NCI-H2227 (cell line): Measurements from ENCODE around the gene KCNQ5.

ENCODE experiments used
- DNase-seq: peaks from one replicate; lab custom pipeline; 2025; ENCODE audit not compliant: unreplicated experiment; lab: John Stamatoyannopoulos, UW

KCNQ5 gene

DNA sequence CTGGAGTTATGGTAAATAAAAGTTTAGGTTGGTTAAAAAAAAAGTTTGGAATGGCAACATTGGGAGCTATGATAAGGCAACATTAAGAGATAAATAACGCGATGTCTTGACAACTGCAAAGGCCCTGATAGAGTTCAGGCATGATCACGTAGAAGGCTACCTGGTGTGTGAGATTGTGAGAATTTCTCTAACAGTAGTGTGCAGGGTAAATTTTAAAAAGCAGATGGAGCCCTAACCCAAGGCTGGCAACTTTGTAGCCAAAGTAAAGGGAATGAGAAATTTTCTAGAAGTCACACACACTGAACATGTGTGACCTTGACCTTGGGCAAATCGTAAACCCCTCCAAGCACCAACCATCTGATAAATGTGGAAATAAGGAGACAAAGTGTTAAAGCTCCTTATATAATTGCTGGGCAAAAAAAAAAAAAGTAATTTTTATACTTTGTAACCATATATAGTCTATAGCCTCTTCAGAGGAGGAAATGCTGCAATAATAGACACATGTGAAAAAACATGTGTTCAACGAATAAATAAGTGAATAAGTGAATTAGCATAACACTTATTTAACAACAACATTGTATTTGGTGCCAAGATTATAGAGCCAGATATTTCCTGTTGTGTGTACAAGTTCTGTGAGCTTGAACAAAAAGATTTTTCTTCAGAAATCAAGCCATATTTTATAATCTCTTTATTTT is 18.2 kb downstream of the KCNQ5 start:
- DNase-seq = no peak

DNA sequence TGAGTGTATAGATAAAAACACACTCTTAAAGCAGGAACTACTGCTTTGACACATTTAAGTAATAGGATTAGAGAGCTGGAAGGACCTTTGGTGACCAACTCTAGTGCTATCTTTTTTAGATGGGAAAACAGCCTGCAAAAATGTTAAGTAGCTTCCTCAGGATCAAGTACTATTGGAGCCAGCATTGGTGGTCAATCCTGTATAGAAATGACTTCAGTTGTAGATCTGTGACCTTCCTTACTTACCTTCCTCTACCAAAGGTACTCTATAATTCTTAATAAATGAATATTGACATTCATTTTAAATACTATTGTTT is 18.7 kb downstream of the KCNQ5 start:
- no peak for DNase-seq

DNA sequence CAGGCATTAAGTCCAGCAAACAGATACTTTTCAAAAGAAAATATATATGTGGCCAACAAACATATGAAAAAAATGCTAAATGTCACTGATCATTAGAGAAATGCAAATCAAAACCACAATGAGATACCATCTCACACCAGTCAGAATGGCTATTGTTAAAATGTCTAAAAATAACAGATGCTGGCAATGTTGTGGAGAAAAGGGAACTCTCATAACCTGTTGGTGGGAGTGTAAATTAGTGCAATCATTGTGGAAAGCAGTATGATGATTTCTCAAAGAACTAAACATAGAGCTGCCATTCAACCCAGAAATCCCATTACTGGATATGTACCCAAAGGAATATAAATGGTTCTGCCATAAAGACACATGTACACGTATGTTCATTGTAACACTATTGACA is 20.6 kb downstream of the KCNQ5 start:
- no peak for DNase-seq

- DNase-seq = no peak
Measured at GRCh38 chr6:72643214-72643613, 21.4 kb downstream of the KCNQ5 start.

GRCh38 chr6:72646604-72647485 is 25.0 kb downstream of the KCNQ5 start:
- no peak for DNase-seq

GRCh38 chr6:72647489-72647888 is 25.6 kb downstream of the KCNQ5 start:
- no peak for DNase-seq

GRCh38 chr6:72649032-72649984 is 27.4 kb downstream of the KCNQ5 start:
- no peak for DNase-seq

DNA sequence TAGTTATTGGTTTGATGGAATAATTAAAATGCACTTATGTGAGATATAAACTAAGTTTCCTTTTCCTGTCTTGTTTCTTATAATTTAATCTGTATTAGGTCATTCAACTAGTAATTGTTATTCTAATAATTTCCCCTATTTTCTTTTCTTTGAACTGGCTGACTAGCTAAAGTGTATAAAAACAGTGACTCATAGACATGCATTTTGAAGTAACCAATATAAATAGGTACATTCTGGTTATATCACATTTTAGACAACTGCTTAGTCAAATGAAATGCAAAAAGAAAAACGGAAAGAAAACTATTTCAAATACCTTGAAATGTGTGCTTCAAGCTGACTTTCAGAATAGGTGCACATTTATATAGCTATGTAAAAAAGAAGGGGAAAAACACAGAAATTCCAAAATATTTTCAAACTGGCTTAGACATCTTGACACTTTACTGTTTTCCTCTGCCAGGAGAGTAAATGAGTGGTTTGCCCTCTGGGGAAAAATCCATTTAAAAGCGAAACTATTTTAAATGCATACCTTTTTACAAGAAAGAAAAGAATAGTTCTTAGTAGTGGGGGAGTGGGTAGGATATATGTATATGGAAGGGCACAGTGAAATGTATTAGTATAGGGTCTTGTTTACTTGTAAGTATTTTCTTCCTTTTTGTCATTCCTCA is 28.3 kb downstream of the KCNQ5 start:
- no peak for DNase-seq

DNA sequence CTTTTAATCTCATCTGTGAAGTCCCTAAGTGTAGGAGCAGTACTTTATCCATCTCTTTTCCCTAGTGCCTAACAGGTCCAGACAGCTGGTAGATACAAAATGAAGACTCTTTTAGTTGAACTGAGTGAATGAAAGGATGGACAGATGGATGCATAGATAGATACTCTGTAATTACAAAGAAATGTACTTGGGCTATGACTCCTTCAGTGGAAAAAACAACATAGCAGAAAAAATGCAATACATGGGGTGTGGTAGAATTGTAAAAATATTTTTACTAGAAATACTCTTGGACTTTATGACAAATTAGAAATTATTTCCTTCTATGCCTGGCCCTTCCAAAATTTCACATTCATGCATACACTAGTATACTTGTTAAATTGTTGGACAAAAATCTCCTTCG is 29.3 kb downstream of the KCNQ5 start:
- DNase-seq = no peak

DNA sequence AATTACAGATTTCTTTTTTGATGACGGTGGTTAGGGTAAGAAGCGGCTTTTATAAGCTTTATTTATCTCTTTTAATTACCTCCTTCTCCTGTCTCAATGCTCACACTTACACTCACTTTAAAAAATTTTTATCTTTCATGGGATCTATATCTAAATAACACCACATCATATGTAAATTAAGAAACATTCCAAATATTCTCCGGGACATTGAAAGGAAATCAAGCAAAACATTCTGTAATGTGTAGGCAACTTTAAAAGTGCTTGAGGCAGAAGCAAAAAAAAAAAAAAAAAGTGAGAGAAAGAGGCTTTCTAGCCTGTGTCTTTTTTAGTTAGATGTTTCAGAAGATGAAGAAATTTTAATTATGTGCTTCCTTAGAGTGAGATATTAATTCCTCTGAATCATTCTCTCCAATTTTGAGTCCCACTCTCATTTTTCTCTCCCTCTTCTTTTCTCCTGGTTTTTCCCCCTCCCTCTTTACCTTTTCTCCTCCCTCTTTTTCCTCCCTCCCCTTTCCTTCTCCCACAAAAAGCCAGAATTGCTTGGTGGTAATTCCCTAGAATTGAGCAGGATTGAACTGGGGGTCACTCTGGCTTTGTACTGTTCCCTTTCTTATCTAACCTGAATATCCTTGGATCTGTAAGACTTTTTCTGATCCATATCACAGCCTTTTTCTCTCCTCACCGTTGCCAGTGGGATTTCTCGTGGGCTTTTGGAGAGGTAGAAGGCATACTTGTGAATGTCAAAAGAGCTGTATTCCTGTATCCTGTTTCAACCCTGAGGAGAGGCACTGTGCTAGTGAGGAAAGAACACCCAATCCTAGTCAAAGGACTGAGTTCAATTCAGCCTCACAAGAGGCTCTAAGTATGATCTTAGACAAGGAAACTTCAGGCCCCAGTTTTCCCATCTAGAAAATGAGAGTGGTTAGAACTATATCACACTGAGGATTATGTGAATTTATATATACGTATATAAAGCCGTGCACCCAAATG is 30.4 kb downstream of the KCNQ5 start:
- DNase-seq = no peak

DNA sequence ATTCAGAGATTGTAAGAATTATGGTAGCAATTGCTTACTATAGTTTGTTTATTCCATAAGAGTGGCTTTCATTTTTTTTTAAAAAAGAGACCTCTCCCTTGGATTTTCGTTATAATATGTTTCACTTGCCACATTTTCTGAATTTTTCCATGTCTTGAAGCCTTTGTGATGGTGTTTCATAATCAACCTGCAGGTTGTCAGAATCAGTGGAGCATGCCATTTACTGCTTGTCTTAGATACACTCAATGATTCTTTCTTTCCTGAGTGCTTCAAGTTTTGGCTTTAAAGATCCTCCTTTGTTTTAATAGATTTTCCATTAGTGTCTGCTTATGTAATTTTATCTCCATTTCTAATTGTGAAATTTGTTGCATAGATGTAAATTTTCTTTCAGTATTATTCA is 31.2 kb downstream of the KCNQ5 start:
- DNase-seq = no peak

GRCh38 chr6:72654071-72654621 is 32.3 kb downstream of the KCNQ5 start:
- DNase-seq = no peak

DNA sequence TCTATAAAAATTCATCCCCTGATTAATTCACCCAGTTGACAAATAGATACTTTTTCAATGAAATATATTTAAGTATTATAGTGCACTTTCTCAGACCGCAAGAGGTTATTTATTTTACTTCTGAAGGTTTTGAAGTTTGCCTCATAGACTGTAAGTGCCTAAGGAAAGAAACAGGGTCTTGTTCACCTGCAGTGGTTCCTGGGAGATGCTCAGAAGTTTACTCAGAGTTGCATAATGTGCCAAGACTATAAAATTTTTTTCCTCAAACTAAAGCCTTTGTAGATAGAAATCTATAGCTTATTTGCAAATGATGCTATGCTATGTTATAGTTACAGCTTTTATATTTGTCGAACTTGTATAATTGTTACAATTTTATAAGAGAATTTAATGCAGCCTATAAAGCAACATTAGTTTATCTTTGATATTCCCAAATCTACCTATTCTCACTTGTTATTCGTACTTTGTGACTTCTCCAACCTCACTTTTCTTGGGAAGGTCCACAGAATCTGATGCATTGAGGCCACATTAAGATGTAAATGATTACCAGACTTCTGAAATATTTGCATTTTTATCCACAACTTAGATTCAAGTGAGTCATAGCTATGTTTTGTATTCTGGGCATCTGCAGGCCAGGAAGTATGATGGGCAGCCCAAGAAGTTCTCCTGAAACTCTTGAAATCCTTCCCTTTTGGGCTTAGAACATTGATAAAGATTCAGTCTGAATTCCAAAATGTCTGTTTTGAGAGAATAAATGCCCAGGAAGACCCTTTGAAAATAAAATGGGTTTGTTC is 35.7 kb downstream of the KCNQ5 start:
- no peak for DNase-seq

DNA sequence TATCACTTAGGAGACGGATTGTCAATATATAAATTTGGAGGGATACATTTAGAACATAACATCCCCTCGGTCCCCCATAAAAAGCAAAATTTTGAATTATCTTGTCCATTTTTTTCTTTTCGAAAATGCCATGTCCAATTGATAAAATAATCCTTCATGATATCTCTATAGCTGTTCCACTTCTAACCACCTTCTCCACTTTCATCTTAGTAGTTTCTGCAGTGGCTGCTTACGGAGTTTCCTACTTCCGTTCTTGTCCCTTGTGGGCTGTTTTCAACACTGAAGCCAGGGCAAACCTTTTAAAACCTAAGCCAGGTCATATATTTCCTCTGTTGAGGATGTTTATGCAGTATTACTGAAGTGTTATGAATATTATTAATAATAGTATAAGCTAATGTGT is 37.9 kb downstream of the KCNQ5 start:
- no peak for DNase-seq

GRCh38 chr6:72661411-72661810 is 39.5 kb downstream of the KCNQ5 start:
- DNase-seq = no peak

GRCh38 chr6:72665599-72665998 is 43.7 kb downstream of the KCNQ5 start:
- DNase-seq = peak; percentile 25

DNA sequence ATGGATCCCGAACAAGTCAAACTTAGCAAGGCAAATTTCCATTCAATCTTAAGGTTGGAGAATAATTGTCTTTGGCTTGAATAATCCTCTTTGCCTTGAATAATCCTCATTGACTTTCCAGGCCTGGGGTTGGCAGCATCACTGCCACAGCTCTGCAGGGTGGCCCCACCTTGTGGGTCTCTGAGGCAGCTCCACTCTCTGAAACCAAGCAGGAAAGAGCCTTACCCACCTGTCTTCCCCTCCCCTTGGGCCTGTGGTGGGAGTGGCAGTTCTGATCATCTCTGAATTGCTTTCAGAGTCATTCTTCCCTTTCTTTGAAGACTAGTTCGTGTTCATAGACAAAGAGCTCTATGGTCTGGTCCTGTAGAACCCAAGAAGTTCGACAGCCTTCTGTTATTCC is 47.5 kb downstream of the KCNQ5 start:
- DNase-seq = no peak

GRCh38 chr6:72672906-72673305 is 51.0 kb downstream of the KCNQ5 start:
- DNase-seq = no peak

- DNase-seq = no peak
Measured at GRCh38 chr6:72674842-72675241, 53.0 kb downstream of the KCNQ5 start.
